CD4-positive, CD25-positive, alpha-beta regulatory T cell (primary cell): Measurements from ENCODE around the gene CDK5R2. TPM values are rescaled to one million over a fixed set of nuclear protein-coding genes. Genes with fewer than 3 reads are reported as not detected.

Experiments
- ATAC-seq, 2 donors: fragments of 150-1000 bp; cut with Tn5 transposase; one replicate each; pipeline ENCODE4 v1.10.0; 2021; ENCODE audit warnings: low read depth in 2 of 2, moderate number of reproducible peaks in 2 of 2, moderate library complexity in 1 of 2
- DNase-seq, 3 donors: peaks; one replicate each; pipeline versions ENCODE4 v3.0.0 to v3.0.0-alpha.2; 2012 to 2022; ENCODE audit warnings: mixed read lengths in 1 of 3
- H3K27ac ChIP-seq: one replicate; pipeline ENCODE4 v1.7.0; 2013; ENCODE audit warnings: mild to moderate bottlenecking, low read length; ENCODE audit not compliant: insufficient read depth, poor library complexity, severe bottlenecking
- H3K27me3 ChIP-seq: one replicate; pipeline ENCODE4 v1.7.0; 2013; ENCODE audit warnings: low read length; ENCODE audit not compliant: control insufficient read depth, insufficient read depth
- H3K36me3 ChIP-seq: one replicate; pipeline ENCODE4 v1.7.0; 2013; ENCODE audit warnings: mild to moderate bottlenecking, low read length, moderate library complexity; ENCODE audit not compliant: control insufficient read depth, insufficient read depth
- H3K4me1 ChIP-seq: 2 replicates; pipeline ENCODE4 v1.7.0; 2013; ENCODE audit warnings: mild to moderate bottlenecking, low read length; ENCODE audit not compliant: insufficient read depth, control insufficient read depth, poor library complexity, severe bottlenecking
- H3K4me3 ChIP-seq: one replicate; pipeline ENCODE4 v1.7.0; 2013; ENCODE audit warnings: low read depth, mild to moderate bottlenecking, low read length, moderate library complexity
- H3K9me3 ChIP-seq, 2 experiments: 1 replicate in 1 of 2; 2 replicates in 1 of 2; pipeline ENCODE4 v1.7.0; 2013; ENCODE audit warnings: low read length in 2 of 2, mild to moderate bottlenecking in 1 of 2, moderate library complexity in 1 of 2; ENCODE audit not compliant: control insufficient read depth in 2 of 2
- H3K27ac Mint-ChIP-seq, 3 donors: one replicate each; pipeline ENCODE4 v1.8.0; 2020 to 2022; ENCODE audit warnings: mild to moderate bottlenecking in 3 of 3, mixed read lengths in 3 of 3, moderate library complexity in 2 of 3
- H3K27me3 Mint-ChIP-seq: one replicate; pipeline ENCODE4 v1.8.0; 2022; ENCODE audit warnings: mild to moderate bottlenecking, mixed read lengths
- H3K36me3 Mint-ChIP-seq: one replicate; pipeline ENCODE4 v1.8.0; 2020; ENCODE audit warnings: mixed read lengths
- H3K4me1 Mint-ChIP-seq, 4 donors: one replicate each; pipeline ENCODE4 v1.8.0; 2020 to 2022; ENCODE audit warnings: mixed read lengths in 4 of 4, mild to moderate bottlenecking in 1 of 4
- H3K4me3 Mint-ChIP-seq, 4 donors: one replicate each; pipeline ENCODE4 v1.8.0; 2020 to 2022; ENCODE audit warnings: mild to moderate bottlenecking in 4 of 4, mixed read lengths in 4 of 4, moderate library complexity in 3 of 4
- H3K9me3 Mint-ChIP-seq, 7 donors: one replicate each; pipeline ENCODE4 v1.8.0; 2020 to 2022; ENCODE audit warnings: mixed read lengths in 7 of 7, mild to moderate bottlenecking in 3 of 7, moderate library complexity in 2 of 7
- polyA plus RNA-seq, 4 donors: library from polyadenylated mRNA; unstranded; fragments of 300-500 nt; fragmentation: Illumina TruSeq; gene quantifications; one replicate each; pipeline ENCODE4 v1.2.3, GENCODE V29; 2021
- total RNA-seq: library from RNA; stranded (reverse); gene quantifications from one replicate; pipeline ENCODE4 v1.2.3, GENCODE V29; 2022

The CDK5R2 gene
- total and polyA plus RNA-seq, 5 donors from 2014 or later, result not detected

DNA sequence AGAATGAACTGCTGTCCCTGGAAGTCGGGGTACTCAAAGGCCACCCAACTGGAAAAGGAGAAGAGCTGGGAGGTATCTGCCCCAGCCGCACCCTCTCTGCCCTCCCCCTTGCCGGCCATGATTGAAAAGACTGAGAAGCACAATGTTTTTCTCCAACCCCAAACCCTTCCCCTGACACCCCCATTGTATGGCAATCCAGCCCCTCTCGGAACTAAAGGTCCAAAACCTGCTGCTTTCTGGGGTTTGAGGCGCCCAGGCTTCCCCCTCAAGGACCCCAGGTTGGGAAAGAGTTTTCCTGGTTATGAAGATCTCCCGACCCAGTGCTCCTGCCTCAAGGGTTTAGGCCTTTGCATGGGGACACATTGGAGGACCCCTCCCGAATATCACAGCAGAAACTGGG, 32.7 kb downstream of the CDK5R2 start:
- no peaks in the 10 kb centered on the region for H3K36me3 Mint-ChIP-seq
- no peak overlapping the region for H3K4me3 ChIP-seq
- H3K4me1 Mint-ChIP-seq, result peaks cover 0 to 27% (median 2%) of the 10 kb centered on the region in 4 donors
- no peak overlapping the region for H3K27ac ChIP-seq
- no peak overlapping the region for H3K27ac Mint-ChIP-seq
- H3K9me3 Mint-ChIP-seq, result peaks cover 0 to 3% (median 0%) of the 10 kb centered on the region in 7 donors
- ATAC-seq (no peak), DNase-seq (no peak)
- peaks cover 90% of the 10 kb centered on the region for H3K27me3 Mint-ChIP-seq
- no peaks in the 10 kb centered on the region for H3K36me3 ChIP-seq
- H3K27me3 ChIP-seq, result peaks cover 49% of the 10 kb centered on the region
- H3K4me3 Mint-ChIP-seq, result no peak overlapping the region
- H3K4me1 ChIP-seq, result peaks cover 19% of the 10 kb centered on the region
- H3K9me3 ChIP-seq, result no peaks in the 10 kb centered on the region

GRCh38 chr2:218992703-218993344, 33.4 kb downstream of the CDK5R2 start:
- H3K27me3 ChIP-seq, result peaks cover 46% of the 10 kb centered on the region

GRCh38 chr2:218993345-218994315, 34.2 kb downstream of the CDK5R2 start, which contains the start of gene CRYBA2:
TSS of gene CRYBA2 (minus strand) at chr2:218993422. CDS start at chr2:218993176, 246 bp downstream.
- ATAC-seq (no peak), DNase-seq (no peak)
- H3K27ac Mint-ChIP-seq, result no peak within 1 kb of the TSS
- Histone ChIP-seq H3K9me3 (no peaks in the 10 kb centered on the region), H3K27me3 (peaks cover 44% of the 10 kb centered on the region), H3K4me1 (peaks cover 19% of the 10 kb centered on the region), H3K27ac (no peak within 1 kb of the TSS), H3K36me3 (no peaks in the 10 kb centered on the region), H3K4me3 (no peak within 1 kb of the TSS)
- H3K36me3 Mint-ChIP-seq, result no peaks in the 10 kb centered on the region
- H3K9me3 Mint-ChIP-seq, result peaks cover 0 to 3% (median 0%) of the 10 kb centered on the region in 7 donors
- peaks cover 0 to 28% (median 2%) of the 10 kb centered on the region in 4 donors for H3K4me1 Mint-ChIP-seq
- H3K27me3 Mint-ChIP-seq, result peaks cover 92% of the 10 kb centered on the region
- peak within 1 kb of the TSS in 1 of 4 donors; percentile 7 for H3K4me3 Mint-ChIP-seq

More at GRCh38 chr2:218992703-218993344, 33.4 kb downstream of the CDK5R2 start:
- no peaks in the 10 kb centered on the region for H3K36me3 ChIP-seq
- peaks cover 0 to 3% (median 0%) of the 10 kb centered on the region in 7 donors for H3K9me3 Mint-ChIP-seq
- no peak overlapping the region for H3K4me3 ChIP-seq
- peaks cover 19% of the 10 kb centered on the region for H3K4me1 ChIP-seq
- peaks cover 0 to 28% (median 2%) of the 10 kb centered on the region in 4 donors for H3K4me1 Mint-ChIP-seq
- H3K4me3 Mint-ChIP-seq, result no peak overlapping the region
- no peak for DNase-seq
- no peak overlapping the region for H3K27ac ChIP-seq
- H3K9me3 ChIP-seq, result no peaks in the 10 kb centered on the region
- H3K27me3 Mint-ChIP-seq, result peaks cover 90% of the 10 kb centered on the region
- H3K36me3 Mint-ChIP-seq, result no peaks in the 10 kb centered on the region
- no peak overlapping the region for H3K27ac Mint-ChIP-seq
- no peak for ATAC-seq

DNA sequence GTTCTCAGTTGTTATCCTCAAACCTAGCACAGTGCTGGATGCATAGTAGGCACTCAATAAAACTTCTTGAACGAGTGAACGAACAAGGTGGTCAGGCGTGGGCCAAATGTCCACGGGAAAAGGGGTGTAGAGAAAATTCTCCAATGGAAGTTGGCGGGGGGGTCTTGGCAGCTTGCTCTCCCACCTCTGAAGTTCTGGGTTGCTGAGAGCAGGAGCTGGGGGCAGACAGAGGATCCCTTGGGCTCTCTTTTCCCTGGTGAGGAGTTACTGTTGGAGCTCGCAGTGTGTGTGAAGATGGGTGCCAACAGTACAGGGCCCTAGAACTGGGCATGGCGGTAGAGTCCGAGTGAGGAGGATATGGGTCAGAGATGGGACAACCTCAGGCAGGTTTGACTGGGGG, 36.1 kb downstream of the CDK5R2 start:
- Mint-ChIP-seq H3K27ac (no peak overlapping the region), H3K27me3 (peaks cover 88% of the 10 kb centered on the region), H3K36me3 (no peaks in the 10 kb centered on the region), H3K9me3 (peaks cover 0 to 2% (median 0%) of the 10 kb centered on the region in 7 donors), H3K4me3 (no peak overlapping the region), H3K4me1 (peaks cover 0 to 25% (median 2%) of the 10 kb centered on the region in 4 donors)
- ATAC-seq, result no peak
- Histone ChIP-seq H3K27me3 (peaks cover 38% of the 10 kb centered on the region), H3K36me3 (no peaks in the 10 kb centered on the region), H3K9me3 (no peaks in the 10 kb centered on the region), H3K27ac (no peak overlapping the region), H3K4me1 (peaks cover 19% of the 10 kb centered on the region), H3K4me3 (no peak overlapping the region)
- no peak for DNase-seq

DNA sequence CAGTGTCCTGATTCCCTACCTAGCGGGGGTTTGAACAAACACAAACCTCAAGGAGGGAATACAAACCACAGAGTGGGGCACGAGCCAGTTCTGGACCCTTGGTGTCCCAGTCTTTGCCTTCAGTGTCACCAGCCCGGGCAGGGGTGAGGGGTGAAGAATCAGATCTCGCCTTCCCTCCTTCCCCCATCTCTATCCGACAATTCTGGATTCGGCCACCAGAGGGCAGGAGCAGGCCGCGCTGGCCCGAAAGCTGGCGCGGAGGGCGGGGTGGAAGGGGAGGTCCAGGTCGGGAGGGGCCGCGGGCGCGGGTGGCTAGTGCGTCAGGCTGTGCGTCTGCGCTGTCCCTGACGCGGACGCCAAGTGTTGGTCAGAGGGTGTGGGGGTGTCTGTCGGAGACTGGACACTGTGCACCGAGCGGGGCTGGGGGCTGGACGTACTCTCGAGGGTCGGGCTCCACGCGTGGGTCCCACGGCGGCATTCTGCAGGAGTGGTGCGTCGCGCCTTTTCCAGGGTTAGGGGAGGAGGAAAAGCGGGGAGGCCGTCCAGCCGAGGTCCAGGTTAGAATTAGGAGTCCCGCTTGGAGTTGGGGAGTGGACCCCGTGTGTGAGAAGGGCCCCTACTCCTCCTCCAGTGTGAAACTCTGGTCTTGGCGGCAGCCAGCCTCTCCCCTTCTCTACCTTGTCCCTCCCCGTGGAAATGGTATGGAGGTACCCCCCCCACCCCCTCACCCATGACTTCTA, 36.7 kb downstream of the CDK5R2 start:
- ATAC-seq (peak; percentile 58 to 66), DNase-seq (peak; percentile 55 to 63 (median 57))
- Mint-ChIP-seq H3K27me3 (peaks cover 88% of the 10 kb centered on the region), H3K36me3 (no peaks in the 10 kb centered on the region), H3K27ac (no peak overlapping the region), H3K4me1 (peaks cover 0 to 21% (median 2%) of the 10 kb centered on the region in 4 donors), H3K9me3 (peaks cover 0 to 2% (median 0%) of the 10 kb centered on the region in 7 donors), H3K4me3 (peak overlapping the region in 1 of 4 donors; percentile 11)
- H3K4me3 ChIP-seq, result no peak overlapping the region
- H3K36me3 ChIP-seq, result no peaks in the 10 kb centered on the region
- H3K4me1 ChIP-seq, result peaks cover 19% of the 10 kb centered on the region
- peaks cover 39% of the 10 kb centered on the region for H3K27me3 ChIP-seq
- no peaks in the 10 kb centered on the region for H3K9me3 ChIP-seq
- no peak overlapping the region for H3K27ac ChIP-seq

- H3K36me3 ChIP-seq, result no peaks in the 10 kb centered on the region
- Mint-ChIP-seq H3K4me1 (peaks cover 0 to 19% (median 2%) of the 10 kb centered on the region in 4 donors), H3K27me3 (peaks cover 82% of the 10 kb centered on the region), H3K27ac (no peak overlapping the region), H3K4me3 (no peak overlapping the region), H3K9me3 (peaks cover 0 to 2% (median 0%) of the 10 kb centered on the region in 7 donors), H3K36me3 (no peaks in the 10 kb centered on the region)
- no peak for ATAC-seq
- no peak overlapping the region for H3K27ac ChIP-seq
- H3K4me3 ChIP-seq, result no peak overlapping the region
- peaks cover 31% of the 10 kb centered on the region for H3K27me3 ChIP-seq
- no peak for DNase-seq
- H3K4me1 ChIP-seq, result peaks cover 23% of the 10 kb centered on the region
- no peaks in the 10 kb centered on the region for H3K9me3 ChIP-seq
Observed at GRCh38 chr2:218996937-218997336, 37.5 kb downstream of the CDK5R2 start.

DNA sequence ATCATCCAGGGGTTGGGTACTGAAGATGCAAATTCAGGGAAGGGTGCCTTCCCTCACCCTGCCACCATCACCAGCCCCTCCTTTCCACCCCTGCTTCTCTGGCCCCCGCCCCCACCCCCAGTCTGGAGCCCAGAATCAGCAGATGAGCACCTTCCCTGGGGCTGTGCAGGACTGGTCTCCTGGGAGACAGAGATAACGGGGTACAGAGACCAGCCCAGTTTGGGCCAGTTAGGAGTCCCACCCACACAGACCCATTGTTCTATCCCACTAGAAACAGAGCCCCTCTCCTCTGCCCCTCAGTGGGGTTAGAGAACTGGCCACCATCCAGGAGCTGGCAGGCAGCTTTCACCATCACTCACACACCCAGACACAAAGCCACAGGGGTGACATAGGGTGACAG, 38.3 kb downstream of the CDK5R2 start:
- H3K4me3 ChIP-seq, result no peak overlapping the region
- no peak for ATAC-seq
- peaks cover 80% of the 10 kb centered on the region for H3K27me3 Mint-ChIP-seq
- H3K27ac Mint-ChIP-seq, result no peak overlapping the region
- peaks cover 0 to 23% (median 2%) of the 10 kb centered on the region in 4 donors for H3K4me1 Mint-ChIP-seq
- H3K36me3 Mint-ChIP-seq, result no peaks in the 10 kb centered on the region
- H3K27ac ChIP-seq, result no peak overlapping the region
- H3K36me3 ChIP-seq, result no peaks in the 10 kb centered on the region
- H3K9me3 ChIP-seq, result no peaks in the 10 kb centered on the region
- peaks cover 0 to 2% (median 0%) of the 10 kb centered on the region in 7 donors for H3K9me3 Mint-ChIP-seq
- H3K4me1 ChIP-seq, result peaks cover 31% of the 10 kb centered on the region
- H3K4me3 Mint-ChIP-seq, result no peak overlapping the region
- no peak for DNase-seq
- peaks cover 28% of the 10 kb centered on the region for H3K27me3 ChIP-seq
